Stimulated activated CD4-positive, alpha-beta T cell treated with anti-CD3 and anti-CD28 coated beads, Interleukin-12 subunit alpha, Interleukin-12 subunit beta, amount 100 ng/mL, for 4 hours (primary cell): ENCODE data around the gene LAMA2.

Source experiments
- DNase-seq: peaks from one replicate; pipeline ENCODE4 v3.0.0-alpha.2; 2020

Gene LAMA2

DNA sequence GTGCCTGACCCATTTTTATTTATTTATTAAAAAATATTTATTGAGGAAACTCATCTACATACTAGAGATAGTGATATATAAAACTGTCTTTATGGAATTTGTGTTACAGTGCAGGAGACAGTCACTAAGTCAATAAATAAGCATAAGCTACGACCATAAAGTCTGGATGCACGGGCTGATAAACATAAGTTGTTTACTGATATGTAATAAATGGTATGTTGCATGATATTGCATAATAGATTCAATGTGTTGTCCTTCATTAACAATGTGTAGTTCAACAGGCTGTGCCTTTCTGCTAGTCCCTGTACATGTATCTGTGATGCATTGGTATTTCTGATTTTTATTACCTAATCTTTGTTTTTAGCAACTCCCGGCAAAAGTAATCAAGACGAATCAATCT, 515.8 kb downstream of the LAMA2 start:
- no peak for DNase-seq

DNA sequence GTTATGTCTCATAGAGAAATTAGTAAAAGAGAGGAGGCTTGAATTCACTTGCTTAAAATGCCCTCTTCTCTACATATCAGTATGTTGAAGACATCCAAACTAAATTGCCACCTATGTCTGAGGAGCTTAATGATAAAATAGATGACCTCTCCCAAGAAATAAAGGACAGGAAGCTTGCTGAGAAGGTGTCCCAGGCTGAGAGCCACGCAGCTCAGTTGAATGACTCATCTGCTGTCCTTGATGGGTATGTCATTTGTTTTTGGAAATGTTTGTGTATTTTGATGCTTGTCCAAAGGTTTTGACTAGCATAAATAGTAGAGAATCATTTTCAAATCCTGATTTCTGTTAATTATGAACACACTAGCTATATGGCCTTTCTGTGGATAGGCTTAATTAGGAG, 519.3 kb downstream of the LAMA2 start:
- no peak for DNase-seq

DNA sequence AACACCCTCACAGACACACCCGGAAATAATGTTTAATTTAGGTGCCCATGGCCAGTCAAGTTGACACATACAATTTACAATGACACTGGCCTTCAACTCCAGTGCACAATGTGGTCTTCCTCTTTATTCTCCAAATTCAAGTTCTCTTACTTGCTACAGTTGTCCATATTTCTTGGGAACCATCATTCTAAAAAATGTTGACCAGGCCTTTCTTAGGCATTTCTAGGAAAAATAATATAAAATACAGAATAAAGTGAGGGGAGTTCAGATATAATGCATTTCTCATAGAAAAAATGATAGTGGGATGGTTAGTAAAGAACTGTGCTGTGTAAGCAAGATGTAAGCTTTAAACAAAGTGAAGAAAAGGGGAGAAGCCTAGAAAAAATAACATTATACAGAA, 528.2 kb downstream of the LAMA2 start:
- no peak for DNase-seq

DNA sequence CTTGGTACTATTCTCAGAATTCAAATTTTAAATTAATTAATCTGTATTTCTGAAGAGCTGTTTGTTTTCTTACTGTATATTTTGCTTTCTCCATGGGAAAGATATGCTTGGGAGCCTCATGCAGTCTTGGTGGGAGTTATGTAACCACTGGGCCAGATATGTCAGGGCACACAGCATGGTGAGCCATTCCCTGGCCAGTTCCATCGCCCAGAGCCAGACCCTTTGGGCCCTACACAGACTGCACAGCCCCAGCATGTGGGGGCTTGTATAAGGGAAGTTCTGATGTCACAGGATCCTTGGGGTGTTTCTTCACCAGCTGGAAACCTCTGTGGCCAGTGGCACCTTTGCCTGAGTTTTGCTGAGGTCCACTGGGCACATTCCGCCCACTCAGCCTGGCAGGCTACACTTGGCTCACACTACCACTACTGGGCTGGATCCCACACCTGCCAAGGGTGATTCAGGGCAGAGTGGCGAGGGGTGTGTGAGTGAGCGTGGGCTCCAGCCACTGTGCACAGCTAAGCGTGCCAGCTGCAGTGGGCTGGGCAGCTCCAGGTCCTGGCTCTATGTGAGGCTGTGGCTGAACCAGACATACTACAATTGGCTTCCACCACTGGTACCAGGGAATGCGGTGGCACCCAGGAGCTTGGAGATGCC, 533.5 kb downstream of the LAMA2 start:
- no peak for DNase-seq

DNA sequence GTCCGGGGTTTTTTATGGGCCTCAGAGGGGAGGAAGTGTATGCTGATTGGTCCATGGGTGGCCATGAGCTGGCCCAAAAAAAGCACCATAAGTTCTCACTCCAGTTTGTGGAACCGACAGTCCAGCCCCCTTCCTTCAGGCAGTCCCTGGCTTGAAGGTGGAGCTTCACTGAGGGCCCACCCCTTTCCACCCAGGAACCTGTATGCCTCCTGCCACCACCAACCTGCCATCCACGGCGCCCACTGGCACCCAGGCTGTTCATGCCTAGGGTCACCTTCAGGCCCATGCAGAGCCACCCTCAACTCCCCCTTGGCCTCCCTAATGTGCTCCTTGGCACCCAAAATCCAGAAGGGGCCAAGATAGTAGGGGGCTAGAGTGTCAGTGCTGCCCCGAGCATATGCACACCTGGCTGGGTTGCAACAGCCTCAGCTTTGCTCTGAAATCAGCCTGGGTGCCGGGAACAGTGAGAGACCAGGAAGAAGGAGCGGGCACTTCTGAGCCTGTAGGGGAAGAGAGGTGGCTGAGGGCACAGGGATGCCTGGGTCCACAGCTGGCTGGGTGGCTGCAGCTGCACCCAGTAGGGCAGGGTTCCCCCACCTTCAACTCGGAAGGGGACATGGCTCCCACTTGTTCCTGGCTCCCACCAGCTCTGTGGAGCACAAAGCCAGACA, 534.6 kb downstream of the LAMA2 start:
- DNase-seq, result no peak

DNA sequence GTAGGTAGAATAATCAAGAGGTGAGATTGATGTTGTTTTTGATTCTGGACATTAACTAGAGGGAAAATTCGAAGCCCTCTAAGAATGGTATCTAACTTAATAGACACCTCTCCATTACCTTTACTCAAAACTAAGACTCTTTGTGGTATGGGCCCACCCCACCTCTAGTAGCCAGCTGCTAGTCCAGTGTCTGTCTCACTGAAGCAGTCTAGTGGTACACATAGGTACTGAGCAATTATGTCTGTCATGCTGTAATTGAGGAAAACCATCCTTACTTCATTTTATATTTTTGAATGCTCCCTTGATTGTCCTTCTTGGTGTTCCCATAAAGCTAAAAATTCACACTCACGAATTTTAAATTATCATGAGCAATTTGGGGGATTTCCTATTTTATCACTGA, 536.4 kb downstream of the LAMA2 start:
- no peak for DNase-seq

DNA sequence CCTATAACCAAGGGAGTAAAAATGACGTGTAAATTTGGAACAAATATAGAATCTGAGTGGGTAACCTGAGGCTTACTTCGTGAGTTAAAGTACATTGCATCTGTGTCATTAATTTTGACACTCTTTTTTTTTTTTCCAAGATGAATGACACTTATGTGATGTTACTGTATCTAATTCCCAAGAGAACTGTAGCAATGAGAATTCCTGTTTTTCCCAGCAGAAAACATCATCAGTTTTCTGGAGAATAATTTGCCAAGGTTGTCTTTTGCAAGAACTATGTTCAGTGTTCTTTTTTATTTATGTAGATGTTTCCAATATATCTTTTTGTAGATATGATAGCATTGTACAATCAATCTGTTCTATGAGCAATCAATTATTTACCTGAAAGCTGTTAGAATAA, 543.4 kb downstream of the LAMA2 start:
- DNase-seq, result no peak

DNA sequence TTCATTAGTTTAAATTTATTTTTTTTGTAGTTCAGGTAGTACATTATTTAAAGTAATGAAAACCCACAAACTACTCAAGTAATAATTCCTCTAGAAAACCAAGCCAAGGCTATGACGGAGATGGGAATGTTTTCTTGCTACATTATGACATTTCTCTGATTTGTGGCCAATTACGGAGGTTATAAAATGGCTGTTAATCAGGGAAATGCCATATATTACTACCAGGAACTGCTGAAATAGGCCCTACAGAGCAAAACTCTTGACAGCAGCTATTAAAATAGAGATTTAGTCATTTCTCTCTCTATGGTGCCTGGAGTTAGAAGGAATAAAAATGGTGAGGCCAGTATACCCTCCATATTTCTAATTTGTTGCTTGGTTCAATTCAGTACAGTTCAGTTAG, 547.0 kb downstream of the LAMA2 start:
- no peak for DNase-seq

DNA sequence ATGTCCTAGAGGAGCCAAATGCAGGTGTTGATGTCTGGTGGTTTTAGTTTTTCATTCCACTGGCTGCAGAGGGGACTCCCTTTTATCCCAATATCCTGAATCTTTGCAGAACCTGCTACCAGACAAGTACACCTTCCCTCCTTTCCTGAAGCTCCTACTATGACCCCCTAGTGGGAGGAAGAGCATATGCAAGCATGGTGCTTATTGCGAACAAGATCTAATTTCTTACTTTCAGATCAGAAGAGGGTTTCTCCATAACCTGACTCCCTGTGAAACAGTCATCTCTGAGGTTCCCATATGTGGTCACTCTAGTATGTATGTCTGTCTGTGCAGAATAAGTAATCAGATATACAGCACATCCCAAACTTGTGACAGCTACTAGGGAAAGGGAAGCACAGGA, 549.8 kb downstream of the LAMA2 start:
- DNase-seq, result no peak

DNA sequence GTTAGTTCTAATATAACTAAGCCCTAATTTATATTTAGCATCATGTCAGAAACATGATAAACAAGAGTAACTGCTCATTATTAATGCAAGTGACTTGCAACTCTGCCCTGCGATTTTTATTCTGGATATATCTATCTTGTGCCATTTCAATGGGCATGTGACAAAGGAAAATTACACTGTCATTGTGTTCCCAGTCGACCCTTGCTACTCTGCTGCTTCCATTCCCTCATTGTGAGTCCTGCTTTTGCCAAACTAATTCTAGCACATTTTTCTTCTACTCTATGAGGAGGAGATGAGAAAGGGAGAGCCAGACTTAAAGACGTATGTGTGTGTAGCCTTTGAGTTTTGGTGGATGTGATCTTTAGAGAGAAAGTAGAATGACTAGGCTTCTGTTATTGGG, 551.2 kb downstream of the LAMA2 start:
- no peak for DNase-seq

DNA sequence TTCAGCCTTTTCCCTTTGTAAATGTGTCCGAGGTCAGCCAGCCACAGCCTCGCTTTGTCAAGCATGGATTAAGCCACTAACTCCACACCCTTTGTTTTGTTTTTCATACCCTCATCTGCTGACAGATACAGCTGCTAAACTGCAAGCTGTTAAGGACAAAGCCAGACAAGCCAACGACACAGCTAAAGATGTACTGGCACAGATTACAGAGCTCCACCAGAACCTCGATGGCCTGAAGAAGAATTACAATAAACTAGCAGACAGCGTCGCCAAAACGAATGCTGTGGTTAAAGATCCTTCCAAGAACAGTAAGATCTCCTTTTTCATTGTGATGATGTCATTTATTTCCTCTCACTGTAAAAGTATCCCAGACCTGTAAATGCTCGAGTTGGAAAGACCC, 557.8 kb downstream of the LAMA2 start:
- no peak for DNase-seq

DNA sequence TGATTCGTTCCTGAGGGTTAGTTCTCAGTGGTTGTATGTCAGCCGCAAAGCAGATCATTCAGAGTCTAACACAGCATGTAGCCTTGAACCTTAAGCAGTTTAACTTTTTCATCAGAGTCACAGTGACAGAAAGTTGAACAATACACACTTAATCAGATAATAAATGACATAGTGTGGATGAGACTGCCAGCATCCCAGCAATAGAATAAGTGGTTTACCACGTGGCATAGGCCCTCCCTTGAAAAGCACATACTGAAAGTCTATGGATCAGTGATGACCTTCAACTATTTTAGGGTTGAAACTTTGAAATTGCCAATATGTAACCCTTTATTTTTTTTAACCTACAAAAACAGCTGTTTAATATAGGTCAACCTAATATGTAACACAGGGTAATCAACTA, 561.7 kb downstream of the LAMA2 start:
- DNase-seq, result no peak

DNA sequence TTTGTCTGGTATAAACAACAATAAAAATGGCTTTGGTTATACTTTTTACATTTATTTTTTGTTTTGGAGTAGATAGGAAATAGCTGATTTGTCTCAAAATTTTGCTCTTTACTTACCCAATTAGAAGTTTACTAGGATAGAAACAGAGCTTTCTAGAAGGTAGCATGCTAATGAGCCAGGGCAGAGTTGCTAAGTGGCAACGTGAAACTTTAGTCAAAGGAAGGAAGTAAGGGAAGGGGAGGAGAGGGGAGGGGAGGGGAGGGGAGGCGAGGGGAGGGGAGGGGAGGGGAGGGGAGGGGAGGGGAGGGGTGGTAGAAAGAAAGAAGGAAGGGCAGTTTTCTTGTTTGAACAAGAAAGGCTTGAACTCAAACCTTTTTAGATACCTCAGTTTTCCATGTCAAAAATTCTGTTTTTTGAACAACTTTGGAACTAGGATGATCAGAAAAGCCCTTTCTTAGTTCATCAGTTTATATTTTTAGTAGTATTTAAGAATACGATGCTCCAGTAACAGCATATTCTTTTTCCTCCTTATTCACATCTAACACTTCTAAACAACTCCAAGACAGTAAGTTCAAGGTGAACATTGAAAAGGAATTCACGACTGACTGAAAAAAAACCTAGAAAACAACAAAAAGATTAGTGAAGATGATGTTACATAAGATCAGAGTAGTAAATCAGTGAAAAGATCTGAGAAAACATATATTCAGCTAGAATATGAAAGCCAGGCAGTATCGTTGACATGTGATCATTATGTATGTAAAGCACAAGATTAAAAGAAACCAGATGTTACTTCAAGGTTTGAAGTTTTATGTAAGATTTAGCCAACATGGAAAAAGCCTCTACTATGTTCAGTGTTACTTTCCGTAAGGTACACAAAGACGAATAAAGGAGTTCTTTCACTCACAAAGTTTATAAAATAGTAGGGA, 563.6 kb downstream of the LAMA2 start:
- DNase-seq, result no peak

DNA sequence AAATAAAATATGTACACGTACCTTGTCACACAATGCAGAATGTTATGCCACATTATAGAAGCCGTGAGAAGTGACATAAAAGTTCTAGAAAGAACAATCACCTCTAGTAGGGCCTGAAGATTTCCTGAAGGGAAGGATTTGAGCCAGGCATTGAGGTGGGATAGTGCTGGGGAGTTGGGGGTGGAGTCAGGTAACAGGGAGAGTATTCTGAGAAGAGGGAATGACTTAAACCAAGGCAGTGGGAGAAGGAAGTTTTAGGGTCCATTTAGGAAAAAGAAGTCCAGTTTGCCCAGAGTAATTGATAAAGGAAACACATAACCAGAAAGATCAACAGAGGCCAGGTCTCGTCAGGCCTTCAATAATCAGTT, 564.2 kb downstream of the LAMA2 start:
- DNase-seq, result no peak

DNA sequence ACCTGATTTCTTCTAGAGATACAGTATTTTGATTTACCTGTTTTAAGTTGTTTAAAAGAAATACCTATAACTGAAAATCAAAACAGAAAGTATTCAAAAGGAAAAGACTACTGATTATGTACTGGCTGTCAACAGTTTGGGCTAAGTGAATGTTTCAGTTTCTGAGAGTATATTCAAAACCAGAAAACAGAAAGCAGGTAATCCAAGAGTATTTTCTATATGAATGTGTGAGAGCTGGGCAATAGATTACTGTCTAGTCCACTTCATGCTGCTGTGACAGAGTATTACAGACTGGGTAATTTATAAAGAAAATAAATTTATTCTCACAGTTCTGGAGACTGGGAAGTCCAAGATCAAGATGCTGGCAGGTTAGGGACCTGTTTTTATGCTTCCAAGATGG, 566.0 kb downstream of the LAMA2 start:
- DNase-seq, result no peak

DNA sequence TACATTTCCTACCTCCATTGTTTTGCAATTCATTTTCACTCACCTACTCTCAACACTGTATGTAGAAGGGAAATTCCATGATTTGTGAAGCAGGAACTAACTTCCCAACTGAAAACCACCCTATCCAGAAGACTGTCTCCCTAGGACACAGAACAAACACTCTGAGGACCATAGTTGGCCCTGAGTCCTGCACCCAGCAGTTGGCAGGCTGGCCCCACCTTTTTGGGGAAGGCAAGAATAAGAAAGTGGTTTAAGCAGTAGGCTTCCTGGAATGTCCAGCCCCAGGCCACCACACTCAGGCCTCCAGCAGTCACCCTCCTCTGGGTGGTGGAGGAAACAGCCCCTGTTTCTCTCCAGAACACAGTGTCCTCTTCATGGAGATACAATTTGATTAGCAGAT, 568.2 kb downstream of the LAMA2 start:
- no peak for DNase-seq

DNA sequence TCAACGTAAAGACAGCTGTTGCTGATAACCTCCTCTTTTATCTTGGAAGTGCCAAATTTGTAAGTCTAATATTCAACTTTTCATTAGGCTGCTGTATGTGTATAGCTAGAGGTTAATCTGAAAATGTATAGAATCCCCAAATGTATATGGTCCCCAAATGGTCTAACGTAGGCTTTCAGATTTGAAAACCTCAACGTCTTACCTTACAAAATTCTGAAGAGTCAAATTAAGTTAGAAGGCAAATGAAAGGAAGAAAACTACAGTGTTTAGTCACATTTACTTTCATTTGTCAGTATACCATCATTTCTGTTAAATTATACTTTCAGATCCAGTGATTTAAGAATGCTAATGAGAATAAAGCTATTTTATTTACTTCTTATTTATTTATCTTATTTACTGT, 570.1 kb downstream of the LAMA2 start:
- no peak for DNase-seq

DNA sequence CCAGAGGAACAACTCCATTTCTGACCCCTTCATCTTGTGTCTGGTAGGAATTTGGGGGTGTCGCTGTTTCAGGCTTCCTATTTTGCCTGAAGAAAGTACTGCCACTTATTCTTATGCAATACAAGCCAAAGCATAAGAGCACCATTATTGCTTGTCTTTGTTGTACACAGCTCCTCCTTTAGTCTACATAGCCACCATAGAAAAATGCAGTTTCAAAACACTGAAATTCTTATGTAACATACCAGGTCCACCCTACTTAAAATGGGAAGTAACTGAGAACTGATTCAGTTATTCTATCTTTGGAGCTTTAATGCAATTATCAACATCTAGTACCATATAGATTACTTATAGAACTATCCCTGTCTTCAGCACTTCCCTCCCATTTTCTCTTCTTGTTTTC, 571.5 kb downstream of the LAMA2 start:
- no peak for DNase-seq

DNA sequence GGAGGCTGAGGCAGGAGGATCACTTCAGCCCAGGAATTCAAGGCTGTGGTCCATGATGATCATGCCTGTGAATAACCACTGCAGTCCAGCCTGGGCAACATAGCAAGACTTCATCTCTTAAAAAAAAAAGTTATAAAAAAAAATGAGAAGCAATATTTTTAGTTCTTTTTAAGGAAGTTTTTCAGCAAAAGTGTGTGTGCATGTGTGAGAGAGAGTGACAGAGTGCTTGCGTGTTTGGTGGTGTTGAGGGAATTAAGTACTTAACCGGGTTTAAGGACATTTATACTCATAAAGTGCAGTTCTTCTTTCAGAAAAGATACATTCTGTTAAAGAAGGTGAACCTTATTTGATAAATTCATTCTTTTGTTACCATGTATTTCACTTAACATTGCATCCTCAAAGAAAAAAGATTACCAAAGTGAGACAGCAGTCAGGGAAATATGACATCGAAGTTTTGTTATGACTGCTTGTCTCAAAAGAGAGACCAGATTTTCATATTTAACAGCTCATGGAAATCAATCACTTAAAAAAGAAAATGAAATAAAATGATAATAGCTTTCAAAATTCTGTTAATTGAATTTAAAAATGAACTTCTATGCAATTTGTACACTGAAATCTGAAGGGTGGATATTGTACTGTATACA, 572.3 kb downstream of the LAMA2 start:
- DNase-seq, result no peak

DNA sequence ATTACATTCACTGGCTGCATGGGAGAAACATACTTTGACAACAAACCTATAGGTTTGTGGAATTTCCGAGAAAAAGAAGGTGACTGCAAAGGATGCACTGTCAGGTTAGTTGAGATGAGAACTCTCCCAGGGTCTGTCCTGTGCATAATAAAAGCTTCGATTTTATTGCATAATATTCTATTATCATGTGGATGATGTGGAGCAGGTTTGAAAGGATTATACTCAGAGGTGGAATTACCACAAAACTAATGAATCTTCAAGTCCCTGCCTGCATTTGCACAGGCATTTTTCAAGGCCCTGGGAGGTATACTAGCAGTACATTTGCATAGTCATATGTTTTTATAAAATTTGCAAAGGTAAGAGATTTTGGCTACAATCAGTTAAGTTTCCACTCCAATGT, 577.3 kb downstream of the LAMA2 start:
- no peak for DNase-seq

DNA sequence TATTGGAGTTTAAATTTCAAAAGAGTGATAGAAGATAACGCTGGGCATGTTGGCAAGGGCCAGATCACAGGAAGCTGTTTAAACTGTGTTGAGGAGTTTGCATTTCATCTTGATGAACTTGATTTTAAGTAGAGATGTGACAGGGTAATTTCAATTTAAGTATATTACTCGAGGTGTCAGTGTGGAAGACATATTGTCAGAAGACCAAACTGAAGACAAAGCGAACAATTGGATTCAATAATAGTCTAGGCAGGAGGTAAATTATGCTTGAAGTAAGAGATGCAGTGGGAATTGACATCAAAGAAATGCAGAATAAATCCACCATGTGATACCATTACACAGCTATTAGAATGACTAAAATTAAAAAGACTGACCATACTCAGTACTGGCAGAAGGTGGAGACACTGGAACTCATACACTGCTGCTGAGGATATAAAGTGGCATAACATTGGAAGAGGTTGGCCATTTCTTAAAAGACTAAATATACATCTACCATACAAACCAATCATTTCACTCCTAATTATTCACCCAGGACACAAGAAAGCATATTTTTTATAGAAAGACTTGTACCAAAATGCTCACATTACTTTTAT, 586.2 kb downstream of the LAMA2 start:
- DNase-seq, result no peak

DNA sequence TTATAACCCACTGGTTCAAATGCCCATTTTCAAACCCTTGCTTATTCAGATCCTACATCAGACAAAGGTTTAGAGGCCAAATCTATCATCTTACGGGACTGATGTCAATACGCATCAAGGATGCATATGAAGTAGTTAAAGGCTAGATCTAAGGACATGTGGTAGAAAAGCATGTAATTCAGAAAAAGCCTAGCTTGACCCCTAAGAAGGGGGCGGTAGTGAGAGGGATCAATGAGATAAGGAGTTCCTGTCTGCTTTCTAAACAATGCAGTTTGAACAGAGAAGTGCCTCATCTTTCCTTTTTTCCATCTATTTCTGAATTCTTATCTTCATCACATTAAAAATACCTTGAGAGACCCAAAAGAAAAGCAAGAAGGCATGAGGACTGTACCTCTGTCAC, 589.3 kb downstream of the LAMA2 start:
- DNase-seq, result no peak

DNA sequence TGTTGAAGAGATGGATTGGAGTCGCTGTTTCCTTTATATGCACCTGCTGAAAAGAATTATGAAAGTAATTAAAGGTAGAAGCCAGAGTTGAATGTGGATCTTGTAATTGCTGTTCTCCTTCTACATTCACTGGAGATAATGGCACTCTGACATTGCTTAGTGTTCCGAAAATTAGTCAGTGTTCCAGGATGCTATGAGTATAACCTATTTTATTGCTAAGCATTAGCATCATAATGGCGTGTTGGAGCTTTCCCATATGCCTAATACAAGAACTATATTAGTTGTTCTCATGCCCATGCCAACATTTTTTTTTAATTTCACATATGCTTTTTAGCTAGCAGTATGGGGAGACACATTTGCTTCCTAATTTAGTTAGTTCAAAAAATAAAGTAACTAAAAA, 590.6 kb downstream of the LAMA2 start:
- DNase-seq, result no peak
